Trophoblast cell (in vitro differentiated cells and primary cell): Measurements from ENCODE around the gene NR1H2.

Experiments used
- DNase-seq, 2 donors: peaks; one replicate each; pipeline ENCODE4 v3.0.0-alpha.2; 2016
- H2AFZ ChIP-seq: 2 replicates; pipeline ENCODE4 v1.6.1; 2013; ENCODE audit warnings: low read length, moderate library complexity, mild to moderate bottlenecking; ENCODE audit not compliant: insufficient read depth, poor library complexity
- H2AK5ac ChIP-seq: 2 replicates; pipeline ENCODE4 v1.6.1; 2013; ENCODE audit warnings: mild to moderate bottlenecking, low read length
- H2BK120ac ChIP-seq: 2 replicates; pipeline ENCODE4 v1.6.1; 2013; ENCODE audit warnings: low read length, mild to moderate bottlenecking, moderate library complexity; ENCODE audit not compliant: insufficient read depth, poor library complexity
- H2BK12ac ChIP-seq: 2 replicates; pipeline ENCODE4 v1.6.1; 2013; ENCODE audit warnings: mild to moderate bottlenecking, low read length, moderate library complexity
- H2BK5ac ChIP-seq: 2 replicates; pipeline ENCODE4 v1.6.1; 2013; ENCODE audit warnings: low read length, low read depth, moderate library complexity, mild to moderate bottlenecking; ENCODE audit not compliant: poor library complexity
- H3K14ac ChIP-seq: 2 replicates; pipeline ENCODE4 v1.6.1; 2013; ENCODE audit warnings: mild to moderate bottlenecking, low read length
- H3K18ac ChIP-seq: 2 replicates; pipeline ENCODE4 v1.6.1; 2013; ENCODE audit warnings: mild to moderate bottlenecking, low read length
- H3K23ac ChIP-seq: 2 replicates; pipeline ENCODE4 v1.6.1; 2013; ENCODE audit warnings: low read length
- H3K27ac ChIP-seq: 2 replicates; pipeline ENCODE4 v1.5.1; 2013; ENCODE audit warnings: low read depth, mild to moderate bottlenecking, inconsistent platforms, low read length, moderate library complexity
- H3K27me3 ChIP-seq: 2 replicates; pipeline ENCODE4 v1.6.1; 2013; ENCODE audit warnings: inconsistent platforms, mild to moderate bottlenecking, low read length, moderate library complexity; ENCODE audit not compliant: insufficient read depth
- H3K36me3 ChIP-seq, 2 experiments: 1 replicate in 1 of 2; 2 replicates in 1 of 2; pipeline ENCODE4 v1.6.1; 2013; ENCODE audit warnings: low read length in 2 of 2, mild to moderate bottlenecking in 2 of 2, moderate library complexity in 1 of 2; ENCODE audit not compliant: insufficient read depth in 2 of 2, control insufficient read depth in 1 of 2
- H3K4ac ChIP-seq: 2 replicates; pipeline ENCODE4 v1.6.1; 2013; ENCODE audit warnings: low read depth, mild to moderate bottlenecking, low read length, moderate library complexity
- H3K4me1 ChIP-seq, 2 experiments: 1 replicate in 1 of 2; 2 replicates in 1 of 2; pipeline ENCODE4 v1.6.1; 2013; ENCODE audit warnings: low read length in 2 of 2, mild to moderate bottlenecking in 2 of 2, moderate library complexity in 1 of 2; ENCODE audit not compliant: insufficient read depth in 2 of 2, control insufficient read depth in 1 of 2
- H3K4me2 ChIP-seq: 2 replicates; pipeline ENCODE4 v1.6.1; 2013; ENCODE audit warnings: inconsistent platforms, mild to moderate bottlenecking, low read length, moderate library complexity
- H3K4me3 ChIP-seq: 2 replicates; pipeline ENCODE4 v1.5.1; 2013; ENCODE audit warnings: mild to moderate bottlenecking, low read depth, low read length, inconsistent platforms
- H3K79me1 ChIP-seq: one replicate; pipeline ENCODE4 v1.6.1; 2013; ENCODE audit warnings: low read length
- H3K79me2 ChIP-seq: 2 replicates; pipeline ENCODE4 v1.6.1; 2013; ENCODE audit warnings: low read length, mild to moderate bottlenecking; ENCODE audit not compliant: control insufficient read depth, insufficient read depth, poor library complexity
- H3K9ac ChIP-seq: 2 replicates; pipeline ENCODE4 v1.6.1; 2013; ENCODE audit warnings: mild to moderate bottlenecking, low read length
- H3K9me3 ChIP-seq: 2 replicates; pipeline ENCODE4 v1.6.1; 2013; ENCODE audit warnings: low read depth, mild to moderate bottlenecking, control low read depth, inconsistent platforms, low read length; ENCODE audit not compliant: insufficient read depth
- H4K12ac ChIP-seq: 2 replicates; pipeline ENCODE4 v1.6.1; 2013; ENCODE audit warnings: low read depth, mild to moderate bottlenecking, low read length, moderate library complexity
- H4K8ac ChIP-seq: 2 replicates; pipeline ENCODE4 v1.6.1; 2013; ENCODE audit warnings: low read depth, mild to moderate bottlenecking, low read length, moderate library complexity
- H4K91ac ChIP-seq: one replicate; pipeline ENCODE4 v1.6.1; 2013; ENCODE audit warnings: low read depth, mild to moderate bottlenecking, low read length, moderate library complexity
- WGBS: extraction: QIAGEN DNeasy Blood & Tissue Kit; methylation state at CpG from one replicate; pipeline ENCODE4 v1.1.7; 2013; ENCODE audit warnings: missing lambda C conversion rate; ENCODE audit not compliant: insufficient read length, insufficient coverage; ENCODE audit errors: extremely low coverage; 5-methylcytosine and 5-hydroxymethylcytosine counted together

The NR1H2 gene

DNA sequence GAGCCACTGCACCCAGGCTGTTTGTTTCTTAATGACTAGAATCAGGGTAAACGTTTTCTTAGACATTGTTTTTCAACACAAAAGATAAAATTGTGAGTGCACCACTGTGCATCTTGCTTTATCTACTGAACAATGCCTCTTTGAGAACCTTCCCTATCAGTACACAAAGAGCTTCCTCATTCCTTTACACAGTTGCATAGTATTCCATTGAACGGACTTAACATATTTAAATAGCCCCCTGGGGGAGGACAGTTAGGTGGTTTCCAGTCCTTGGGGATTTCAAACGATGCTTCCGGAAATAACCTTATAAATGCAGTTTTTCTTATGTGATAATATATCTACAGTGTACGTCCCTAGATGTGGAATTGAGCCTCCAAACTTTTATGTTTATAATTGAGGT, 16.5 kb downstream of the NR1H2 start:
- DNase-seq = no peak
- Histone ChIP-seq H3K4me1 (no peaks in the 10 kb centered on the region), H3K27me3 (no peaks in the 10 kb centered on the region)

DNA sequence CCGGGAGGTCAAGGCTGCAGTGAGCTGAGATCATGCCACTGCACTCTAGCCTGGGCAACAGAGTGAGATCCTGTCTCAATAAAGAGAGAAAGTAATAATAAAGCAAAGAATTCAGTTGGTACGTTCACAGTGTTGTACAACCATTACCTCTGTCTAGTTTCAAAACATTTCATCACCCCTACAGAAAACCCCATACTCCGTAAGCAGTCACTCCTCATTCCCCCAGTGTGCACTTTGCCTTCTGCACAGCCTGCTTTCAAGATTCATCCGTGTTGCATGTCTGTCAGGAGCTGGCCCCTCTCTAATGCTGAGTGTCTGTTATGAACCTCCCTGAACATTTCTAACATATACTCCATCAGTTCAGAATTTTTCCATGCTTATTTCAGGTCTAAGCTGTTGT, 17.3 kb downstream of the NR1H2 start:
- Histone ChIP-seq H3K14ac (no peak overlapping the region), H3K4ac (no peak overlapping the region), H4K91ac (no peak overlapping the region), H2BK120ac (no peak overlapping the region), H3K27ac (no peak overlapping the region), H3K9me3 (no peaks in the 10 kb centered on the region), H3K9ac (no peak overlapping the region), H3K36me3 (peaks cover 8 to 15% of the 10 kb centered on the region in 2 experiments), H3K4me3 (no peak overlapping the region), H3K4me1 (no peaks in the 10 kb centered on the region), H2AK5ac (no peak overlapping the region), H3K23ac (no peak overlapping the region), H3K79me1 (no peaks in the 10 kb centered on the region), H3K18ac (no peak overlapping the region), H3K27me3 (no peaks in the 10 kb centered on the region), H2AFZ (no peak overlapping the region), H3K79me2 (peaks cover 1% of the 10 kb centered on the region), H3K4me2 (no peak overlapping the region), H2BK12ac (no peak overlapping the region), H4K12ac (no peak overlapping the region), H2BK5ac (no peak overlapping the region), H4K8ac (no peak overlapping the region)
- no peak for DNase-seq
- no CpG with 5 or more reads among the region's 4 CpGs for WGBS

More for the DNA sequence above, 16.5 kb downstream of the NR1H2 start:
- H3K4me3 ChIP-seq = no peak overlapping the region
- H2BK5ac ChIP-seq = no peak overlapping the region
- no peak overlapping the region for H3K4ac ChIP-seq
- no peak overlapping the region for H3K4me2 ChIP-seq
- no peaks in the 10 kb centered on the region for H3K79me1 ChIP-seq
- H2AK5ac ChIP-seq = no peak overlapping the region
- H3K18ac ChIP-seq = no peak overlapping the region
- H2BK12ac ChIP-seq = no peak overlapping the region
- H3K9ac ChIP-seq = no peak overlapping the region
- H3K23ac ChIP-seq = no peak overlapping the region
- H3K36me3 ChIP-seq = peaks cover 9 to 16% of the 10 kb centered on the region in 2 experiments
- no peak overlapping the region for H4K91ac ChIP-seq
- H2BK120ac ChIP-seq = no peak overlapping the region
- H2AFZ ChIP-seq = no peak overlapping the region
- no peak overlapping the region for H4K8ac ChIP-seq
- H3K27ac ChIP-seq = no peak overlapping the region
- H3K79me2 ChIP-seq = peaks cover 1% of the 10 kb centered on the region
- H3K9me3 ChIP-seq = no peaks in the 10 kb centered on the region
- no peak overlapping the region for H3K14ac ChIP-seq
- WGBS = no CpG with 5 or more reads among the region's 5 CpGs
- no peak overlapping the region for H4K12ac ChIP-seq

DNA sequence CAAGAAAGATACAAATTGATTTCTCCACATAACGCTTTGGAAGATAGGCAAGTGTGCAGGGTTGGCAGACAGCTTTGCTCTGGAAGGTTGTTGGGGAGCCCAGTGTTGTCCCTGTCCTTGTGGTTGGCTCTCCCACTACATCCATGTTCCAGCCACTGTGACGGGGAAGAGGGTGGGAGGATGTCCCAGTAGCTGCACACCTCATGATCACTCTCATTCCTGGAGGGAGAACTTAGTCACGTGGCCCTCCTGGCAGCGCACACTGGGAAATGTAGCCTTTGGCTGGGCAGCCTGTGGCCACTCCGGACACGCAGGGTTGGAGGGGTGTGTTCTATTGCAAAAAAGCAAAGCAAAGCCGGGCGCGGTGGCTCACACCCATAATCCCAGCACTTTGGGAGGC, 17.8 kb downstream of the NR1H2 start:
- peaks cover 13 to 17% of the 10 kb centered on the region in 2 experiments for H3K36me3 ChIP-seq
- H3K4me1 ChIP-seq = no peaks in the 10 kb centered on the region
- no peak overlapping the region for H2BK120ac ChIP-seq
- H3K9ac ChIP-seq = no peak overlapping the region
- no peak overlapping the region for H3K14ac ChIP-seq
- H3K4ac ChIP-seq = no peak overlapping the region
- H3K27me3 ChIP-seq = no peaks in the 10 kb centered on the region
- no CpG with 5 or more reads among the region's 9 CpGs for WGBS
- no peak overlapping the region for H4K8ac ChIP-seq
- peaks cover 1% of the 10 kb centered on the region for H3K79me2 ChIP-seq
- H3K23ac ChIP-seq = no peak overlapping the region
- H2BK12ac ChIP-seq = no peak overlapping the region
- H4K12ac ChIP-seq = no peak overlapping the region
- H4K91ac ChIP-seq = no peak overlapping the region
- no peak for DNase-seq
- no peak overlapping the region for H2AFZ ChIP-seq
- no peaks in the 10 kb centered on the region for H3K9me3 ChIP-seq
- no peak overlapping the region for H3K27ac ChIP-seq
- no peaks in the 10 kb centered on the region for H3K79me1 ChIP-seq
- H3K18ac ChIP-seq = no peak overlapping the region
- no peak overlapping the region for H3K4me3 ChIP-seq
- H2BK5ac ChIP-seq = no peak overlapping the region
- H3K4me2 ChIP-seq = no peak overlapping the region
- no peak overlapping the region for H2AK5ac ChIP-seq

DNA sequence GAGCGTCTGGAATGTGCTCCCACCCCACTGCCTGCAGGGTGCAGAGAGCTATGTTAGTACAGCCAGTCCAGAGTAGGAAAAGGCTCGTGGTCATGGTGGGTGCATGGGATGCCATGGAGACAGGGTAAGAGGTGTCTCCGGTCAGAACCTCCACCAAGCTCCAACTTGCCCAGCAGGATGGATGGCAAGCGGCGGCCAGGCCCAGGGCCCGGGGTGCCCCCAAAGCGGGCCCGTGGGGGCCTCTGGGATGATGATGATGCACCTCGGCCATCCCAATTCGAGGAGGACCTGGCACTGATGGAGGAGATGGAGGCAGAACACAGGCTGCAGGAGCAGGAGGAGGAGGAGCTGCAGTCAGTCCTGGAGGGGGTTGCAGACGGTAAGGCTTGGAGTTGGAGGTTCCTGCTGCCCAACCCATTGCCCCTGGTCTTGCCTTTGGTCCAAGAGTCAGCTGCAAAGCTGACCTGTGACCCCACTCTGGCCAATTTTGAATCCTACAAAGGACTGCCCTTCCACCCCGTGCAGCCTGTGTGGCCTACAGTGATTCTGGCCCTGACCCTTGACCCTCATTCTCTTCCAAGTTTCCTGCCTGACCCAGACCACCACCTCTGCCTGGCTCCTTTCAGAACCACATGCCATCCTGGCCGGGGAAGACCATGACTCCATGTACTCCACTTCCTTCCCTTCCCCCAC, 22.6 kb downstream of the NR1H2 start:
- Histone ChIP-seq H2BK12ac (no peak overlapping the region), H3K36me3 (peaks cover 38 to 41% of the 10 kb centered on the region in 2 experiments), H3K4me1 (no peaks in the 10 kb centered on the region), H3K9ac (no peak overlapping the region), H3K4me3 (no peak overlapping the region), H2BK5ac (no peak overlapping the region), H3K18ac (no peak overlapping the region), H3K27ac (no peak overlapping the region), H2BK120ac (no peak overlapping the region), H3K4ac (no peak overlapping the region), H4K8ac (no peak overlapping the region), H4K91ac (no peak overlapping the region), H3K14ac (no peak overlapping the region), H2AFZ (no peak overlapping the region), H3K9me3 (no peaks in the 10 kb centered on the region), H3K79me1 (no peaks in the 10 kb centered on the region), H2AK5ac (no peak overlapping the region), H3K23ac (no peak overlapping the region), H3K27me3 (no peaks in the 10 kb centered on the region), H3K79me2 (peaks cover 1% of the 10 kb centered on the region), H3K4me2 (no peak overlapping the region), H4K12ac (no peak overlapping the region)
- DNase-seq = no peak
- no CpG with 5 or more reads among the region's 13 CpGs for WGBS
